Gastrocnemius medialis (tissue), 4 donors: ENCODE data around the gene KLHL29. TPM values are rescaled to one million over a fixed set of nuclear protein-coding genes. Genes with fewer than 3 reads are reported as not detected.
A peak's percentile ranks its signal among the peaks of the same experiment; 100 is the strongest.

Source experiments
- ATAC-seq, 2 donors: fragments of 150-250 bp; one replicate each; pipeline ENCODE4 v1.9.1; 2016
- DNase-seq, 2 donors: peaks; one replicate each; pipeline ENCODE4 v3.0.0-alpha.2; 2019
- H3K27ac ChIP-seq, 4 donors: fragments of 200-600 bp; sonication (generic); 1 replicate in 1 of 4; 2 replicates in 3 of 4; pipeline ENCODE4 v1.5.1; 2016 to 2018; ENCODE audit warnings: mild to moderate bottlenecking in 2 of 4, moderate library complexity in 1 of 4
- H3K27me3 ChIP-seq, 3 donors: fragments of 200-600 bp; sonication (generic) in 2 of 3; 1 replicate in 1 of 3; 2 replicates in 2 of 3; pipeline versions ENCODE4 v1.5.1 to v1.6.0; 2016 to 2019; ENCODE audit warnings: mild to moderate bottlenecking in 1 of 3, moderate library complexity in 1 of 3
- H3K36me3 ChIP-seq, 2 donors: fragments of 200-600 bp; sonication (generic) in 1 of 2; one replicate each; pipeline ENCODE4 v1.5.1; 2017 to 2018
- H3K4me1 ChIP-seq, 2 donors: fragments of 200-600 bp; sonication (generic) in 1 of 2; one replicate each; pipeline ENCODE4 v1.5.1; 2016 to 2017; ENCODE audit warnings: mild to moderate bottlenecking in 2 of 2
- H3K4me3 ChIP-seq, 4 donors: fragments of 200-600 bp; sonication (generic) in 3 of 4; 1 replicate in 1 of 4; 2 replicates in 3 of 4; pipeline ENCODE4 v1.5.1; 2016 to 2019; ENCODE audit warnings: mild to moderate bottlenecking in 2 of 4
- H3K9me3 ChIP-seq, 3 donors: fragments of 200-600 bp; sonication (generic) in 2 of 3; 1 replicate in 1 of 3; 2 replicates in 2 of 3; pipeline ENCODE4 v1.5.1; 2016 to 2019
- CTCF ChIP-seq, 5 experiments: fragments of 450-650 bp in 3 of 5; fragments of 200-600 bp in 2 of 5; sonication (generic) in 2 of 5; IDR thresholded peaks in 4 of 5; conservative IDR thresholded peaks in 1 of 5; 1 replicate in 4 of 5; 2 replicates in 1 of 5; pipeline ENCODE4 v1.5.1; 2016 to 2019; ENCODE audit warnings: antibody characterized with exemption in 5 of 5, mild to moderate bottlenecking in 3 of 5, moderate library complexity in 3 of 5
- POLR2A ChIP-seq, 2 donors: fragments of 450-650 bp; IDR thresholded peaks; one replicate each; pipeline ENCODE4 v1.6.1; 2017; ENCODE audit warnings: antibody characterized with exemption in 2 of 2, mild to moderate bottlenecking in 2 of 2, moderate library complexity in 2 of 2
- in situ Hi-C, 4 donors: fragments of 200-750 bp; cut with MboI; loops; one replicate each; pipeline versions ENCODE4 v1.15.0 to v1.8.0; 2017; ENCODE audit warnings: low sequenced_read_pairs in 4 of 4
- intact Hi-C: fragments of 100-400 bp; cut with DNase I; formaldehyde crosslinking; loops from one replicate; pipeline ENCODE4 v1.15.1; 2023; ENCODE audit warnings: low total_unique reads
- total RNA-seq, 4 donors: library from RNA; depleted of rRNA; stranded (reverse); fragments of >200 nt; gene quantifications; one replicate each; pipeline versions ENCODE4 v1.1.0 to v1.2.3, GENCODE V29; 2016

Gene KLHL29
- total RNA-seq, 4 donors from 2014 or later, result 4.3 to 24.9 (median 8.7) TPM

DNA sequence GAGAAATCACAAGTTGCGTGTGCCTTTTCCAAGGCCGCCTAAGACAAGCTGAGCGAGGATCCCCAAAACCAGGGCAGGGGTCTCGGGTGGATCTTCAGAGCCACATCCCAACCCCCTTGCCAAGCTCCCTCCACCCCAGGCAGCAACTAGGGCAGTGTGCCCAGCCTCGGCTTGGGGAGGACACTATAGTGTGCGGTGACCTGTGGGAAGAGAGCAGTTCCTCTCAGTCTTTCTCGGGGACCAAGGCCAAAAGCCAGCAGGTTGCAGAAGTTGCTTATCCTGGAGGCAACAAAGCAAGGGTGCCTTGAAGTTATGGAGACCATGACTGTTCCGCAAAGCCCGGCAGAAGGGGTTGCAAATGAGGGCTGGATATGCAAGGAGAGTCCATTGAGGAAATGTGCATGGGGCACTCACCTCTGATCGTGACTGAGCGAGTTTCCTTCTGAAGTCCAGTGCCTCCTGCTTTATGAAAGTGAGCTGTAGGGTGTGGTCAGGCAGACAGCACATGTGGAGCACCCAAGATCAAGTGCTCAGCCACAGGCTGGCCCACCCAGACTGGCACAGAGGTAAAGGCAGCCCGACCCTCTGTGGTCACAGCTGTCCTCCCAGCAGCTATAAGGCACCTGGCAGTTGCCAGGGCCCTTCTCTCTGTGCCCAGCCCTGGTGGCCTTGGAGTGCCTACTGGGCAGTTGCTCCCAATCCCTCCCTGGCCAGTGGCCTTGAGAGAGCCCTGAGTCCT, 281.4 kb downstream of the KLHL29 start:
- no peak overlapping the region for H3K4me3 ChIP-seq

DNA sequence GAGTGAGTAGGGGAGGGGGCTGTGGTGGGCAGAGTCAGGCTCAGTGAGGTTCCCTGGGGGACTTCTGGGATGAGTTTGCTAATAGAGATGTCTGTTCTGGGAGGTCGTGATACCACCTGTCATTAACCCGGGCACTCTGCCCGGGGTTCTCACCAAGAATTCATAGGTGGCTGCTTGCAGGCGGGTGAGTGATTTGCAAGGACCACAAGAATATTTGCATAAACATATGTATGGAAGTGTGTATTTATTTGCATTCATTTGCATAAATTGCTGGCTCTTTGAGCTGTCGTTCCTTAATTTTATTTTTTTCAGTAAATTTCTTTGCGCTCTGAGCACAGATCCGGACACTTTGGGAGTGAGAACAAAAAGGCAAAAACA, 282.0 kb downstream of the KLHL29 start:
- Histone ChIP-seq H3K4me1 (peaks cover 9 to 21% of the 10 kb centered on the region in 2 donors), H3K9me3 (no peaks in the 10 kb centered on the region), H3K27ac (no peak overlapping the region), H3K27me3 (no peaks in the 10 kb centered on the region), H3K4me3 (no peak overlapping the region), H3K36me3 (no peaks in the 10 kb centered on the region)
- DNase-seq (no peak), ATAC-seq (no peak)
- in situ Hi-C loops (no loop called here), intact Hi-C loops (no loop called here)
- TF ChIP-seq POLR2A (IDR thresholded peaks at IDR 0.05), result no peak

More for the DNA sequence above, 281.4 kb downstream of the KLHL29 start:
- Histone ChIP-seq H3K9me3 (no peaks in the 10 kb centered on the region), H3K27me3 (no peaks in the 10 kb centered on the region), H3K4me1 (peaks cover 9 to 21% of the 10 kb centered on the region in 2 donors), H3K27ac (no peak overlapping the region), H3K36me3 (no peaks in the 10 kb centered on the region)
- no peak for DNase-seq
- intact Hi-C loops (no loop called here), in situ Hi-C loops (no loop called here)
- no peak for TF ChIP-seq POLR2A (IDR thresholded peaks at IDR 0.05)
- no peak for TF ChIP-seq CTCF (IDR thresholded peaks at IDR 0.05 in 4 of 5, conservative IDR thresholded peaks at IDR 0.05 in 1 of 5)
- no peak for ATAC-seq

- DNase-seq (no peak), ATAC-seq (no peak)
- TF ChIP-seq CTCF (IDR thresholded peaks at IDR 0.05 in 4 of 5, conservative IDR thresholded peaks at IDR 0.05 in 1 of 5), result no peak
- no peak for TF ChIP-seq POLR2A (IDR thresholded peaks at IDR 0.05)
- Histone ChIP-seq H3K4me1 (peaks cover 5 to 9% of the 10 kb centered on the region in 2 donors), H3K27ac (no peak overlapping the region), H3K27me3 (no peaks in the 10 kb centered on the region), H3K9me3 (no peaks in the 10 kb centered on the region), H3K36me3 (no peaks in the 10 kb centered on the region), H3K4me3 (no peak overlapping the region)
- intact Hi-C loops (no loop called here), in situ Hi-C loops (no loop called here)
Observed at GRCh38 chr2:23668756-23669304, 283.9 kb downstream of the KLHL29 start.

GRCh38 chr2:23669413-23670244, 284.6 kb downstream of the KLHL29 start:
- Histone ChIP-seq H3K27ac (peak overlapping the region in 2 of 4 donors; percentile 10 to 46), H3K9me3 (no peaks in the 10 kb centered on the region), H3K36me3 (no peaks in the 10 kb centered on the region), H3K27me3 (no peaks in the 10 kb centered on the region), H3K4me1 (peaks cover 0 to 4% of the 10 kb centered on the region in 2 donors), H3K4me3 (no peak overlapping the region)
- DNase-seq (peak in 1 of 2 donors; percentile 75), ATAC-seq (peak; percentile 57 to 65)
- intact Hi-C loops (no loop called here), in situ Hi-C loops (no loop called here)
- TF ChIP-seq POLR2A (IDR thresholded peaks at IDR 0.05) (no peak), CTCF (IDR thresholded peaks at IDR 0.05 in 4 of 5, conservative IDR thresholded peaks at IDR 0.05 in 1 of 5) (no peak)

DNA sequence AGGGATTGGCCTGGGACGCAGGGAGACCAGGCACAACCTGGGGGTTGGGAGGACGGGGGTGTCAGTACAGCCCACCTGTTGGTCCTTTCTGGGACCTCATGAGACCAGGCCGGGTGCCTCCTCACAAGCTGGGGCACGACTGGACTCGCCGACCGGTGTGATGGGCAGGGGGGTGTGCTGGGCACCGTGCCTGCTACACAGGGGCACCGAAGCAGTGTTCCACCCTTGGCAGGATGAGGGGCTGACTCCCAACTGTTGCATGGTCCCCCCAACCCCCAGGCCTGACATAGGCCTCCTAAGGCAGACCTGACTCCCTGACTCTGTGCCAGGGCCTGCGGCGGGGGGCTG, 285.2 kb downstream of the KLHL29 start:
- Histone ChIP-seq H3K4me1 (peaks cover 0 to 4% of the 10 kb centered on the region in 2 donors), H3K27me3 (no peaks in the 10 kb centered on the region), H3K27ac (peak overlapping the region in 1 of 4 donors; percentile 46), H3K9me3 (no peaks in the 10 kb centered on the region), H3K4me3 (no peak overlapping the region), H3K36me3 (no peaks in the 10 kb centered on the region)
- ATAC-seq, result no peak
- intact Hi-C loops, result no loop called here
- DNase-seq, result no peak
- in situ Hi-C loops, result no loop called here
- TF ChIP-seq CTCF (IDR thresholded peaks at IDR 0.05 in 4 of 5, conservative IDR thresholded peaks at IDR 0.05 in 1 of 5), result no peak
- no peak for TF ChIP-seq POLR2A (IDR thresholded peaks at IDR 0.05)
